ENCODE measurements around the gene PI4K2A.

Gene PI4K2A

DNA sequence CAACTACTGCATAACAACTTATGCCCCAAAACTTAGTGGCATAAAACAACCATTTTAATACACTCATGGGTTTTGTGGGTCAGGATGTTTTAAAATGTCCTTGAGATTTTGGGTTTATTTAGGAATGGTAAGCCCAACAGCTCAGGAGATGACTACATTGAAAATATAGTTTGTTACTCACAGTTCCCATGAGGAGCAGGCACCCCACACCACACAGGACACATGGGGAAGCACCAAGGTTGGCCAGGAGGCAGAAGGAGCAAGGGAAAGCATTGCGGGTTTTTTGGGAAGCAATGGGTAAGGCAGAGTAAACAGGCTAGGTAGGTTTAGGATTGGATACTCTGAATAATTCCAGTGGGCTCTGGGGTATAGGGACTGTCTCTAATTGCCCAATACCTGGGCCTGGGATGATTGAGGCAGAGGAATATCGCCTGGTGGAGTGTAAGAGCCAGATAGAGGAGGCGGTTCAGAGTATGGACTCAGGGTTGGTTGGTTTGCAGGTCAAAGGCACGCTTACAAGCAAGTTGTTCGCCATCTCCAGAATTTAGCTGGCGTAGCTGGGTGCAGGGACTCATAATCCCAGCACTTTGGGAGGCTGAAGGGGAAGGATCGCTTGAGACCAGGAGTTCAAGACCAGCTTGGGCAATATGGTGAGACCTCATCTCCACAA, 63.1 kb downstream of the PI4K2A start:
- no peak for ATAC-seq
- H3K4me3 Mint-ChIP-seq = no peak overlapping the region
- H3K27ac Mint-ChIP-seq = peak overlapping the region; percentile 55
- H3K9me3 Mint-ChIP-seq = no peaks in the 10 kb centered on the region
- no peaks in the 10 kb centered on the region for H3K4me1 Mint-ChIP-seq
- DNase-seq (ENCODE audit: low spot score in 2 of 2) = no peak
- H3K36me3 Mint-ChIP-seq = no peaks in the 10 kb centered on the region

GRCh38 chr10:97704341-97704740, 63.9 kb downstream of the PI4K2A start:
- Mint-ChIP-seq H3K4me3 (no peak overlapping the region), H3K4me1 (no peaks in the 10 kb centered on the region), H3K9me3 (no peaks in the 10 kb centered on the region), H3K27ac (peak overlapping the region; percentile 55), H3K36me3 (no peaks in the 10 kb centered on the region)
- ATAC-seq (no peak), DNase-seq (ENCODE audit: low spot score in 2 of 2) (no peak)

DNA sequence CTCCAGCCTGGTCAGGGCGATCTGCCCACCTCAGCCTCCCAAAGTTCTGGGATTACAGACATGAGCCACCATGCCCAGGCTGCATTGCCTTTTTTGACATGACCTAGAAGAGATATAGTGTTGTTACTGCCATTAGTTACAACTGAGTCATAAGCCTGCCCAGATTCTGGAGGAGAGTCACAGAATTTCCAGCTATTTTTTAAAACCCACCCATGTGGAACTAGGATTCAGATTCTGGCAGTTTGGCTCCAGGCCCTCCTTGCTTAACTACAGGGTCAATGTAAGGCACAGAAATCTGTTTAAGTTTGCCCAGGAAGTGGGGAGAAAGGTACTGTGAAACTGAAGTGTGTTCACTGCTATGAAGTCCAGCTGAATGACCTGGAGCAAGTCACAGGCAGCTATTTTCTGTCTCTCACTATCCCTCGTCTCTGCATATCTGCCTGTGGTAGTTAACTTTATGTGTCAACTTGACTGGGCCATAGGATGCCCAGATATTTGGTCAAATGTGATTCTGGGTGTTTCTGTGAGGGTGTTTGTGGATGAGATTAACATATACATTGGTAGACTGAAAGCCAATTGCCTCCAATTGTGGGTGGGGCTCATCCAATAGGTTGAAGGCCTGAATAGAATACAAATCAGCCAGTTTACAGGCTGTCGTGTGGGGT, 64.7 kb downstream of the PI4K2A start:
- Mint-ChIP-seq H3K4me3 (no peak overlapping the region), H3K4me1 (no peaks in the 10 kb centered on the region), H3K36me3 (no peaks in the 10 kb centered on the region), H3K9me3 (no peaks in the 10 kb centered on the region), H3K27ac (no peak overlapping the region)
- ATAC-seq (no peak), DNase-seq (ENCODE audit: low spot score in 2 of 2) (no peak)

DNA sequence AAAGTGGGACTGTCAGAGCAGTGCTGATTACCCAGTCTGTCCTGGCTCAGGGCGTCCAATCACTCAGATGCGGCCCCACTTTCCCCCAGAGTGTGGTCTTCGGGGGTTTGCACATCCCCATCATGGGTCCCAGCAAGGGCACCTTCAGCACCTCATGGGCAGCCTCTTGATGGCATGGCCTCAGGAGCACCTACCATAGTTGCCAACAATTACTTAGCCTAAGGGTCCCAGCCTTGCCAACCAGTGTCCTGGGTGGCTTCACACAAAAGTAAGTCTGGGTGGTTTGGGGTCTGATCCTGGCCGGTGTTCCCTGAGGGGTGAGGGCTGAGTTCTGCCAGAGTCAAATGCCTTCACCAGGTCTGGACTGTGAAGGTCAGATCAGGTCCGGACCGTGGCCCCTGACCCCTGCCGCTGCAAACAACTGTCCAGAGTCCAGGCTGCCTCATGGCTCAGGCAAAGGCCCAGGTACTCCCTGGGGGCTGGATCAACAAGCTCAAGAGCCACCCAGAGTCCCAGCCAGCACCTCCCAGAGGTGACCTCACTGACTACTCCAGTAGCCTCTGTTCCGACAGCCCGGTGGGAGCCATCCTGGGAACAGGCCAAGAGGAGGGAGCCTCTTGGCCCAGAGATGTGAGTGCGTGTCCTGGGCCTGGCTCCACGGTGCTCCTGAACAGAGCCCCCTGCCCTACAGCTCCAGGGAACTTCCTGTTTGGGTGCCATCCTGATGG, 66.8 kb downstream of the PI4K2A start:
- H3K9me3 Mint-ChIP-seq = no peaks in the 10 kb centered on the region
- DNase-seq (ENCODE audit: low spot score in 2 of 2) (no peak), ATAC-seq (no peak)
- H3K27ac Mint-ChIP-seq = no peak overlapping the region
- no peaks in the 10 kb centered on the region for H3K4me1 Mint-ChIP-seq
- no peaks in the 10 kb centered on the region for H3K36me3 Mint-ChIP-seq
- H3K4me3 Mint-ChIP-seq = no peak overlapping the region

GRCh38 chr10:97708167-97708566, 67.7 kb downstream of the PI4K2A start:
- Mint-ChIP-seq H3K36me3 (no peaks in the 10 kb centered on the region), H3K4me3 (no peak overlapping the region), H3K9me3 (no peaks in the 10 kb centered on the region), H3K27ac (no peak overlapping the region), H3K4me1 (peaks cover 6% of the 10 kb centered on the region)
- DNase-seq (ENCODE audit: low spot score in 2 of 2) (no peak), ATAC-seq (no peak)

GRCh38 chr10:97708976-97709946, 68.8 kb downstream of the PI4K2A start:
- DNase-seq (ENCODE audit: low spot score in 2 of 2) (no peak), ATAC-seq (no peak)
- H3K27ac Mint-ChIP-seq = no peak overlapping the region

DNA sequence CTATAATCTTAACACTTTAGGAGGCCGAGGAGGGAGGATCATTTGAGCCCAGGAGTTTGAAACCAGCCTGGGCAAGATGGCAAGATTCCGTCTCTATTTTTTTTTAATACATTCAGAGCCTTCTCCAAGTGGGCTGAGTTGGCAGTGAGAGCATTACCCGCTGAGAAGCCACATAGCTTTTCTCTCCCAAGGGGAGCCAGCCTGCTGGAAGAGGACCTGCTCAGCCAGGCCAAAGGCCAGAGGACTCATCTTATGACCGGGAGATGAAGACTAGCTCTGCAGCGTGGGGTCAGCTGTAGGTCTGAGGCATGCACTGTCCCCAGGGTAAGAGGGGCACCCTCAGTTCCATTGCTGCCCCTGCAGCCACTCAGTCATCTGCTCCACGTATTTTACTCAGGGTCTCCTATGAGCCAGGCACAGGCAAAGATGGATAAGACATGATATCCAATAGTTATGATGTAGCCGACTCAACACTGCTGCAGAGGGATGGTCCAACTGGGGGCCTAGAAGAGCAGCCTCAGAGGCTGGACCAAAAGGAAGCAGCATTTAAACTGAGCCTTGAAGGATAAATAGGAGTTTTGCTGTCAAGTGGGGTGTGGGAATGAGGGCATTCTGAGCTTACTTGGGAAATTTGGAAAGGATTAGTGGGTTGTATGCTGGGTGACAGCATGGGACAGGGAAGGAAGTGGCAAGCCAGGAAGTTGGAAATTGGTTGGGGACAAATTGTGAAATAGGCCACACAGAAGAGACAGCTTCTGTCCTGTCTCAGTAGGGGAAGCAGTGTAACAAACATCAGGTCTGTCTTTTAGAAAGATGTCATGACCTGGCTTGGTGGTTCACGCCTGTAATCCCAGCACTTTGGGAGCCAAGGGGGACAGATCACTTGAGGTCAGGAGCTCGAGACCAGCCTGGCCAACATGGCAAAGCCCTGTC, 71.4 kb downstream of the PI4K2A start:
- H3K36me3 Mint-ChIP-seq = no peaks in the 10 kb centered on the region
- no peak for DNase-seq (ENCODE audit: low spot score in 2 of 2)
- H3K4me3 Mint-ChIP-seq = peak overlapping the region; percentile 95
- ATAC-seq = no peak
- H3K27ac Mint-ChIP-seq = no peak overlapping the region
- H3K9me3 Mint-ChIP-seq = no peaks in the 10 kb centered on the region
- peaks cover 13% of the 10 kb centered on the region for H3K4me1 Mint-ChIP-seq

More at GRCh38 chr10:97708976-97709946, 68.8 kb downstream of the PI4K2A start:
- no peak overlapping the region for H3K4me3 Mint-ChIP-seq
- no peaks in the 10 kb centered on the region for H3K36me3 Mint-ChIP-seq
- H3K9me3 Mint-ChIP-seq = no peaks in the 10 kb centered on the region
- peaks cover 12% of the 10 kb centered on the region for H3K4me1 Mint-ChIP-seq

DNA sequence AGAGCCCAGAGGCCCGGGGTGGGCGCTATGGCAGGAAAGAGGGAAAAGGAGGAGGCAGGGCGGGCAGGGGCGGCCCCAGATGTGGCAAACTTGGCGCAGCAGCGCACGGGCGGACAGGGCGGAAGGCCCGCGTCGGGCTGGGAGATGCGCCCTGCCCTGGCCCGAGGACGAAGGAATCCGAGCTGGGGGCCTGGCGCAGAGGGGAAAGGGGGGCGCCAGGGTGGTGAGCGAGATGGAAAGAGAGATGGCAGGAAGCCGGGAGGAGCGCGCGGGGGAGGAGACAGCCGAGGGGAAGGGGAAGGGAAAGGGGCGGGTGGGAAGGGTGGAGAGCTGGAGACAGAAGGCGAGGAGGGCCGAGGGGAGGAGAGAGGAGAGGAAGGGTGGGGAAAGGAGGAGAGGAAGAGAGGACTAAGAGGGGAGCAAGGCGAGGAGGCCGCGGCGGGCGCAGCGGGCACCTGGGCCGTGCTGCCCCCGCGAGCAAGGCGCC, 72.9 kb downstream of the PI4K2A start, which contains the start of gene MARVELD1:
MARVELD1 (plus strand) TSS at position 392 of the 487 bp plus-strand sequence. CDS start 147 bp downstream, outside the sequence.
- H3K9me3 Mint-ChIP-seq = no peaks in the 10 kb centered on the region
- peak within 1 kb of the TSS; percentile 88 for H3K27ac Mint-ChIP-seq
- H3K36me3 Mint-ChIP-seq = no peaks in the 10 kb centered on the region
- DNase-seq (ENCODE audit: low spot score in 2 of 2) = no peak
- peak within 1 kb of the TSS; percentile 95 for H3K4me3 Mint-ChIP-seq
- no peak for ATAC-seq
- peaks cover 13% of the 10 kb centered on the region for H3K4me1 Mint-ChIP-seq

DNA sequence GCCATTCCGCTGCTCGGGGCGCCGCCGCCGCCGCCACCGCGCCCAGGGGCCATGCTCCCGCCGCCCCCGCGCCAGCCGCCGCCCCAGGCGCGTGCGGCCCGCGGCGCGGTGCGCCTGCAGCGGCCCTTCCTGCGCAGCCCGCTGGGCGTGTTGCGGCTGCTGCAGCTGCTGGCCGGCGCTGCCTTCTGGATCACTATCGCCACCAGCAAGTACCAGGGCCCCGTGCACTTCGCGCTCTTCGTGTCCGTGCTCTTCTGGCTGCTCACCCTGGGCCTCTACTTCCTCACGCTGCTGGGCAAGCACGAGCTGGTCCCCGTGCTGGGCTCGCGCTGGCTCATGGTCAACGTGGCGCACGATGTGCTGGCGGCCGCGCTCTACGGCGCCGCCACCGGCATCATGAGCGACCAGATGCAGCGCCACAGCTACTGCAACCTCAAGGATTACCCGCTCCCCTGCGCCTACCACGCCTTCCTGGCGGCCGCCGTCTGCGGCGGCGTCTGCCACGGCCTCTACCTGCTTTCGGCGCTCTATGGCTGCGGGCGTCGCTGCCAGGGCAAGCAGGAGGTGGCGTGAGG, 73.4 kb downstream of the PI4K2A start:
- Mint-ChIP-seq H3K27ac (peak overlapping the region; percentile 88), H3K4me1 (peaks cover 13% of the 10 kb centered on the region), H3K9me3 (no peaks in the 10 kb centered on the region), H3K4me3 (peak overlapping the region; percentile 95), H3K36me3 (no peaks in the 10 kb centered on the region)
- DNase-seq (ENCODE audit: low spot score in 2 of 2) (peak; percentile 43 to 68), ATAC-seq (peak; percentile 83)

- no peak for DNase-seq (ENCODE audit: low spot score in 2 of 2)
- Mint-ChIP-seq H3K4me1 (peaks cover 13% of the 10 kb centered on the region), H3K9me3 (no peaks in the 10 kb centered on the region), H3K36me3 (no peaks in the 10 kb centered on the region), H3K27ac (peak overlapping the region; percentile 88), H3K4me3 (peak overlapping the region; percentile 95)
- ATAC-seq = peak; percentile 65
Observed at GRCh38 chr10:97714401-97715258, 74.2 kb downstream of the PI4K2A start.

DNA sequence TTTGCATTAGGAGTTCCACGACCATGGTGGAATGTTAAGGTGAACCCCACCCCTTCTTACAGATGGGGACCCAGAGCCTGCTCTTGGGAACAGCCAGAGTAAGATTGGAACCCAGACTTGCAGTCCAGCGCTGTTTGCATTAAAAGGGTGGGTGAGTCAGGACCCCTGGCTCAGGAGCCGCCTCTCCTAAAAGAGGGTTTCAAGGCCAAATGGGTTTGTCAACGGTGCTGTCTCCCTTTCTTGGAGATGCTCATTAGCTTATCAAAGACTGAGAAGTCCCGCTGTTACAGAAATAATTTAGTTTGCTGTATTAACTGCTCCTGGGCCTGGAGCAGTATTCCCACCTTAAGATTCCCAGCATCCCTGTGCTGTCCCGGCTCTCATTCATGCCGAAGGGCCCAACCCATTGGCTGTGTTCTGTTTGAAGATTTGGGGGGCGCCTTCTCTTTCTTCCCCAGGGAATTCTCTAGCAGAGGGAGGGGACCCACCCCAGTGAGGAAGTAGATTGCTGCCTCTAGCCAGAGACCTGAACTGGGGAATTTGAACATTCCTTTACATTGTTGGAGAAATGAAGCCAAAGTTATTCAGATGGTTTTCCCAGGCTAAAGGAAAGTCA, 74.9 kb downstream of the PI4K2A start:
- peak overlapping the region; percentile 95 for H3K4me3 Mint-ChIP-seq
- no peaks in the 10 kb centered on the region for H3K9me3 Mint-ChIP-seq
- ATAC-seq (no peak), DNase-seq (ENCODE audit: low spot score in 2 of 2) (no peak)
- H3K27ac Mint-ChIP-seq = no peak overlapping the region
- H3K4me1 Mint-ChIP-seq = peaks cover 13% of the 10 kb centered on the region
- no peaks in the 10 kb centered on the region for H3K36me3 Mint-ChIP-seq

- Mint-ChIP-seq H3K9me3 (no peaks in the 10 kb centered on the region), H3K36me3 (no peaks in the 10 kb centered on the region), H3K27ac (peak overlapping the region; percentile 24), H3K4me1 (peaks cover 12% of the 10 kb centered on the region), H3K4me3 (no peak overlapping the region)
- DNase-seq (ENCODE audit: low spot score in 2 of 2) (no peak), ATAC-seq (no peak)
Observed at GRCh38 chr10:97717627-97718026, 77.2 kb downstream of the PI4K2A start.
